CD8-positive, alpha-beta memory T cell (primary cell): ENCODE results near the gene HNRNPUL2. TPM values are rescaled to one million over a fixed set of nuclear protein-coding genes. Genes with fewer than 3 reads are reported as not detected.
A peak's percentile ranks its signal among the peaks of the same experiment; 100 is the strongest.
"Not testable (repeated sequence)": the region's sequence is repeated elsewhere in the genome, so short reads cannot be mapped to it uniquely, and the experiment has no call there.

ENCODE experiments used
- CTCF ChIA-PET: fragments of 350-600 bp; sonication (Branson Sonifier 250); formaldehyde crosslinking; loops from one replicate; lab custom pipeline; 2021; ENCODE audit warnings: antibody characterized with exemption; lab: Charles Lee
- POLR2A ChIA-PET: fragments of 350-600 bp; sonication (Branson Sonifier 250); formaldehyde crosslinking; loops from one replicate; lab custom pipeline; 2021; ENCODE audit warnings: antibody characterized with exemption; lab: Charles Lee
- DNase-seq, 5 donors: peaks; one replicate each; pipeline versions ENCODE4 v3.0.0 to v3.0.0-alpha.2; 2020 to 2022; ENCODE audit warnings: mixed read lengths in 1 of 5
- H3K27ac ChIP-seq: one replicate; pipeline ENCODE4 v1.7.0; 2013; ENCODE audit warnings: low read depth, mild to moderate bottlenecking, low read length, moderate library complexity
- H3K27me3 ChIP-seq: 2 replicates; pipeline ENCODE4 v1.7.0; 2013; ENCODE audit warnings: low read length, mild to moderate bottlenecking; ENCODE audit not compliant: insufficient read depth, poor library complexity, severe bottlenecking
- H3K36me3 ChIP-seq: 2 replicates; pipeline ENCODE4 v1.7.0; 2013; ENCODE audit warnings: mild to moderate bottlenecking, low read length, moderate library complexity; ENCODE audit not compliant: insufficient read depth
- H3K4me1 ChIP-seq: 2 replicates; pipeline ENCODE4 v1.7.0; 2013; ENCODE audit warnings: mild to moderate bottlenecking, low read length, moderate library complexity; ENCODE audit not compliant: insufficient read depth
- H3K4me3 ChIP-seq: 2 replicates; pipeline ENCODE4 v1.7.0; 2013; ENCODE audit warnings: mild to moderate bottlenecking, low read length
- H3K9me3 ChIP-seq: 2 replicates; pipeline ENCODE4 v1.7.0; 2013; ENCODE audit warnings: mild to moderate bottlenecking, low read length
- H3K27ac Mint-ChIP-seq, 8 donors: one replicate each; pipeline ENCODE4 v1.8.0; 2020 to 2021; ENCODE audit warnings: mixed read lengths in 8 of 8, mild to moderate bottlenecking in 6 of 8, inconsistent platforms in 3 of 8, moderate library complexity in 3 of 8
- H3K27me3 Mint-ChIP-seq, 2 donors: one replicate each; pipeline ENCODE4 v1.8.0; 2020 to 2021; ENCODE audit warnings: mixed read lengths in 2 of 2, mild to moderate bottlenecking in 1 of 2, moderate library complexity in 1 of 2
- H3K36me3 Mint-ChIP-seq, 3 donors: one replicate each; pipeline ENCODE4 v1.8.0; 2020 to 2021; ENCODE audit warnings: mixed read lengths in 3 of 3, inconsistent platforms in 1 of 3, mild to moderate bottlenecking in 1 of 3
- H3K4me1 Mint-ChIP-seq, 3 donors: one replicate each; pipeline ENCODE4 v1.8.0; 2020 to 2021; ENCODE audit warnings: mixed read lengths in 3 of 3, inconsistent platforms in 1 of 3, mild to moderate bottlenecking in 1 of 3
- H3K4me3 Mint-ChIP-seq, 7 donors: one replicate each; pipeline ENCODE4 v1.8.0; 2020 to 2021; ENCODE audit warnings: mixed read lengths in 7 of 7, mild to moderate bottlenecking in 6 of 7, moderate library complexity in 4 of 7, inconsistent platforms in 2 of 7
- H3K9me3 Mint-ChIP-seq, 5 donors: one replicate each; pipeline ENCODE4 v1.8.0; 2020 to 2022; ENCODE audit warnings: mixed read lengths in 5 of 5, mild to moderate bottlenecking in 3 of 5, moderate library complexity in 2 of 5, inconsistent platforms in 1 of 5
- polyA plus RNA-seq: library from polyadenylated mRNA; unstranded; fragments of 300-500 nt; fragmentation: Illumina TruSeq; gene quantifications from one replicate; pipeline ENCODE4 v1.2.3, GENCODE V29; 2021
- total RNA-seq, 2 experiments: library from RNA; stranded (reverse); gene quantifications; one replicate each; pipeline ENCODE4 v1.2.3, GENCODE V29; 2021

The HNRNPUL2 gene
- total and polyA plus RNA-seq, 3 experiments from 2014 or later, result 3.3 to 64.3 (median 58.7) TPM

DNA sequence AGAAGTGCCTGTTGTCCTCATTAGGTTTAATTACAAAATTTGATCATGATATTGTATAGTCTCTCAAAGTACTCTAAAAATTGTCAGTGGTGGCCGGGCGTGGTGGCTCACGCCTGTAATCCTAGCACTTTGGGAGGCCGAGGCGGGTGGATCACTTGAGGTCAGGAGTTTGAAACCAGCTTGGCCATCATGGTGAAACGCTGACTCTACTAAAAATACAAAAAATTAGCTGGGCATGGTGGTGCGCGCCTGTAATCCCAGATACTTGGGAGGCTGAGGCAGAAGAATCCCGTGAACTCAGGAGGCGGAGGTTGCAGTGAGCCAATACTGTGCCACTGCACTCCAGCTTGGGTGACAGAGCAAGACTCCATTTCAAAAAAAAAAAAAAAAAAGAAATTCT is 51.8 kb downstream of the HNRNPUL2 start:
- H3K36me3 ChIP-seq, H3K27me3 ChIP-seq, H3K9me3 Mint-ChIP-seq, H3K9me3 ChIP-seq, H3K4me3 ChIP-seq, DNase-seq, H3K27ac ChIP-seq, H3K27me3 Mint-ChIP-seq, POLR2A ChIA-PET: not testable (repeated sequence)
- Mint-ChIP-seq H3K4me3 (peak overlapping the region in 3 of 7 donors; percentile 2 to 40 (median 36)), H3K36me3 (peaks cover 0 to 61% (median 2%) of the 10 kb centered on the region in 3 donors), H3K4me1 (peaks cover 40 to 60% (median 59%) of the 10 kb centered on the region in 3 donors), H3K27ac (peak overlapping the region in 3 of 8 donors; percentile 22 to 93 (median 52))
- peaks cover 42% of the 10 kb centered on the region for H3K4me1 ChIP-seq
- CTCF ChIA-PET, result interaction anchor here (1.0 to 4.3 kb wide), 5 partner anchors 10 to 84 kb away, joined by 3 to 17 read pairs (median 5); partner anchors contain the start of genes C11orf98, CSKMT, LRRN4CL and TUT1

DNA sequence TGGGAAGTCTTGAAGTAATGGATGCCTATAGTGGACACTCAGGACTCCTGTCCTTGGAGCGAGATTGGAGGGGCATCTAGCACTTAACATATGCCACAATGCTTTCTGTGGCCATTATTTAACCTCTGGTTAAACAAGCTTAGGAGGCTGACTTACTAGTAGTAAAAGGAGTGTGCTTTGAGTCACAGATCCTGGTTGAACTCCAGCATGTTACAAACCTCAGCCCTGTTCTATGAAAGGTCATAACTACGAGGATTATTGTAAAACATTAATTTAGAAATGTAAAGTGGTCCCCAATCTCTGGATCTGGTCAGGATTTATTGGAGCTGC is 54.1 kb downstream of the HNRNPUL2 start:
- Histone ChIP-seq H3K27ac (peak overlapping the region; percentile 38), H3K4me3 (no peak overlapping the region)
- H3K4me3 Mint-ChIP-seq, result peak overlapping the region; percentile 94 to 100 (median 100)

DNA sequence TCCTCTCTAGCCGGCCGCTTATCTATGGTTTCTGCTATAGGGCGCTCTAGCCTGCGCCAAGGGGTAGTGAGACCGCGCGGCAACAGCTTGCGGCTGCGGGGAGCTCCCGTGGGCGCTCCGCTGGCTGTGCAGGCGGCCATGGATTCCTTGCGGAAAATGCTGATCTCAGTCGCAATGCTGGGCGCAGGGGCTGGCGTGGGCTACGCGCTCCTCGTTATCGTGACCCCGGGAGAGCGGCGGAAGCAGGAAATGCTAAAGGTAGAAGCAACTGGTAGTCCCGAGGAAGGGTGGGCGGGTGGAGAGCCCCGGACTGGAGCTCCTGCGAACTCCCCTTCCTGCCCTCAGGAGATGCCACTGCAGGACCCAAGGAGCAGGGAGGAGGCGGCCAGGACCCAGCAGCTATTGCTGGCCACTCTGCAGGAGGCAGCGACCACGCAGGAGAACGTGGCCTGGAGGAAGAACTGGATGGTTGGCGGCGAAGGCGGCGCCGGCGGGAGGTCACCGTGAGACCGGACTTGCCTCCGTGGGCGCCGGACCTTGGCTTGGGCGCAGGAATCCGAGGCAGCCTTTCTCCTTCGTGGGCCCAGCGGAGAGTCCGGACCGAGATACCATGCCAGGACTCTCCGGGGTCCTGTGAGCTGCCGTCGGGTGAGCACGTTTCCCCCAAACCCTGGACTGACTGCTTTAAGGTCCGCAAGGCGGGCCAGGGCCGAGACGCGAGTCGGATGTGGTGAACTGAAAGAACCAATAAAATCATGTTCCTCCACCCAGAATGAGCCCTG is 55.5 kb downstream of the HNRNPUL2 start, which contains the start of the genes LBHD1 and UQCC3:
Gene LBHD1, minus strand, starts transcription at position 660 of the 782 bp plus-strand sequence. CDS start 2,236 bp downstream, outside the sequence.
Gene UQCC3, plus strand, starts transcription at position 66 of the 782 bp plus-strand sequence. Its CDS starts 73 bp downstream, at position 139.
- Mint-ChIP-seq H3K4me3 (peak within 1 kb of the TSS; percentile 94 to 100 (median 100)), H3K9me3 (no peaks in the 10 kb centered on the region), H3K27ac (peak within 1 kb of the TSS; percentile 83 to 98 (median 97)), H3K4me1 (peaks cover 36 to 61% (median 52%) of the 10 kb centered on the region in 3 donors), H3K36me3 (peaks cover 0 to 51% (median 4%) of the 10 kb centered on the region in 3 donors), H3K27me3 (no peaks in the 10 kb centered on the region)
- H3K27ac ChIP-seq, result peak within 1 kb of the TSS; percentile 91
- peaks cover 35% of the 10 kb centered on the region for H3K4me1 ChIP-seq
- H3K4me3 ChIP-seq, result peak within 1 kb of the TSS; percentile 82
- POLR2A ChIA-PET, result interaction anchor here (0.5 to 3.0 kb wide), 21 partner anchors 9 to 1184 kb away, joined by 3 to 56 read pairs (median 4); partner anchors contain the start of genes B3GAT3, GNG3, HNRNPUL2 and INTS5
- H3K9me3 ChIP-seq, result no peaks in the 10 kb centered on the region
- peak; percentile 56 to 85 (median 79) for DNase-seq
- no peaks in the 10 kb centered on the region for H3K27me3 ChIP-seq
- CTCF ChIA-PET, result interaction anchor here (0.7 to 2.9 kb wide), 17 partner anchors 9 to 247 kb away, joined by 3 to 8 read pairs (median 4); partner anchors contain the start of genes B3GAT3, EEF1G, GANAB and HNRNPUL2
- peaks cover 13% of the 10 kb centered on the region for H3K36me3 ChIP-seq

More for the DNA sequence above, 54.1 kb downstream of the HNRNPUL2 start:
- Mint-ChIP-seq H3K4me1 (peaks cover 41 to 62% (median 57%) of the 10 kb centered on the region in 3 donors), H3K36me3 (peaks cover 0 to 56% (median 4%) of the 10 kb centered on the region in 3 donors), H3K27ac (peak overlapping the region in 7 of 8 donors; percentile 31 to 98 (median 69)), H3K9me3 (no peaks in the 10 kb centered on the region), H3K27me3 (no peaks in the 10 kb centered on the region)
- no peaks in the 10 kb centered on the region for H3K9me3 ChIP-seq
- peaks cover 38% of the 10 kb centered on the region for H3K4me1 ChIP-seq
- DNase-seq, result no peak
- ChIA-PET POLR2A (interaction anchor here (0.5 to 1.8 kb wide), 4 partner anchors 8 to 1631 kb away, joined by 3 to 10 read pairs (median 6); partner anchors contain the start of genes C11orf98 and CSKMT), CTCF (interaction anchor here (1.2 to 2.2 kb wide), 6 partner anchors 16 to 248 kb away, joined by 3 to 7 read pairs (median 4); partner anchors contain the start of genes EML3, LRRN4CL and TUT1)
- no peaks in the 10 kb centered on the region for H3K27me3 ChIP-seq
- peaks cover 9% of the 10 kb centered on the region for H3K36me3 ChIP-seq

DNA sequence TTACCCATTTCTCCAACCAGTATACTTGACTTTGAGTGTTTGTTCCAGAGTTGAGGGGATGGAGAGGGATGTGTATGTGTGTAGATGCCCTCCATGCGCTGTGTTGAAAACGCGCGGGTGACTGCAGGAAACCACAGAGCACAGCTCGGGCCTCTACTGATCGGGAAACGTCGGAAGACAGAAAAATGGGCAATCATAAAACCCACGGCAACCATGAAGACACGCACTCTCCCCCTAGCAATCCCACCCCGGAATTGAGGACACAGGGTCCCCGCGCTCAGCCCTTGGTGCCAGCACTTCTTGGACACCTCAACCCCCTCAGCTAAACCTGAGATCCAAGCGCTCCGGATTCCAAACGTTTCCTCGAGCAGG is 56.0 kb downstream of the HNRNPUL2 start:
- Histone ChIP-seq H3K4me1 (peaks cover 41% of the 10 kb centered on the region), H3K4me3 (peak overlapping the region; percentile 82), H3K27ac (peak overlapping the region; percentile 91), H3K36me3 (peaks cover 13% of the 10 kb centered on the region), H3K27me3 (no peaks in the 10 kb centered on the region), H3K9me3 (no peaks in the 10 kb centered on the region)
- Mint-ChIP-seq H3K36me3 (peaks cover 0 to 50% (median 4%) of the 10 kb centered on the region in 3 donors), H3K4me3 (peak overlapping the region; percentile 94 to 100 (median 100)), H3K9me3 (no peaks in the 10 kb centered on the region), H3K4me1 (peaks cover 40 to 65% (median 57%) of the 10 kb centered on the region in 3 donors), H3K27ac (peak overlapping the region; percentile 83 to 98 (median 97)), H3K27me3 (no peaks in the 10 kb centered on the region)
- POLR2A ChIA-PET, result interaction anchor here (0.5 to 3.0 kb wide), 17 partner anchors 18 to 210 kb away, joined by 3 to 56 read pairs (median 6); partner anchors contain the start of genes B3GAT3, GNG3, HNRNPUL2 and INTS5
- CTCF ChIA-PET, result interaction anchor here (0.9 to 2.9 kb wide), 15 partner anchors 8 to 247 kb away, joined by 3 to 8 read pairs (median 4); partner anchors contain the start of genes B3GAT3, EEF1G, GANAB and HNRNPUL2
- peak in 2 of 5 donors; percentile 23 to 59 for DNase-seq

DNA sequence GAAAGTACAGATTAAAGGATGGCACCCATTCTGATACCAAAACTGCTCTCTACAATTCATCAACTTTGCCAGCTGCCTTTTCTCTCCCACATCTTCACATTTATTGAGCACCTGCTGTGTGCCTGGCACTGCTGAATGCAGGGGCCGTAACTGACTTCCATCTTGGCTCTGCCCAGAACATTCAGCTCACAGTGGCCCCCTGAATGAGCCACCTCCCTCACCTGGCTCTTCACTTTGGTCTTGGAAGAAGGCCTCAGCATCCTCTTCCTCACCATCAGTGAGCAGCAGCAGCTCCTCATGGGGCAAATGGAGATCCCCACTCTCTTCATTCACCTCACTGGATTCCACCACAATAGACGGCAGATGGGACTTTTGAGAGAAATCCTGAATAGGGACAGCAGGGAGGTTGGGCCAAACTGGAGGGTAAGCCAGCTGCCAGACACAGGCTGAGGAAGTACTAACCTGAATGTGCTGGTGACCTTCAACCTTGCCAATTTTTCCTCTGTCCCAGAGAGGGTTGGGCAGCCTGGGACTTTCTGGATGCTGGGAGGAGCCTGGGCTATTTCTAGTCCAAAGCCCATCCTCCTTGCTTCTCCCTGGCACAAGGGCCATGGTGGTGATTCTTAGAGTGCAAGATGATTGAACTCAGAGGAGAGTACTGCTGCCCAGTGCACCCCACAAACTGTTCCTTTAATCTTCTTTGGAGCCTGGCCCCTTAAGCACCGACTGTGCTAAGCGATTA is 57.7 kb downstream of the HNRNPUL2 start:
- CTCF ChIA-PET, result interaction anchor here (1.7 to 2.9 kb wide), 2 partner anchors 23 to 25 kb away, joined by 4 to 7 read pairs; partner anchors contain the start of gene GANAB

DNA sequence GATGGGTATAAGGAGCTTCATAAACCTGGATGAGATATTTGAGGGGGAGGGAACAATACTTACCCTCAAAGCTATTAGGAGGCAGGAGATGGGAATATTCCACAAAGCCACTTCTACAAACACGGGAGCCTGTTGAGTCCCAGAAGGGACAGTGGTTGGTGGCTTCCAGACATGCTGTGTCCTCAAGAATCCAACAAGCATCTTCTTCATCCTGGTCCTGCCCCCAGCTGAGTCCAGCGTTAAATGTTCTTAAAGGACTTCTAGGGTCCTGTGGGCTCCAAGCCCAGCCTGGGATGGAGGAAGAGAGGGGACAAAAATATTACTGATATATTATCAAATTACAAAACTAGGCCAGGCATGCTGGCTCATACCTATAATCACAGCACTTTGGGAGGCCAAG is 59.8 kb downstream of the HNRNPUL2 start:
- peak overlapping the region; percentile 98 for H3K4me3 ChIP-seq
- peaks cover 0 to 4% of the 10 kb centered on the region in 2 donors for H3K27me3 Mint-ChIP-seq
- peaks cover 0 to 54% (median 4%) of the 10 kb centered on the region in 3 donors for H3K36me3 Mint-ChIP-seq
- H3K4me3 Mint-ChIP-seq, result peak overlapping the region; percentile 17 to 100 (median 96)
- no peak for DNase-seq
- no peaks in the 10 kb centered on the region for H3K27me3 ChIP-seq
- H3K27ac ChIP-seq, result no peak overlapping the region
- peaks cover 50 to 74% (median 53%) of the 10 kb centered on the region in 3 donors for H3K4me1 Mint-ChIP-seq
- no peaks in the 10 kb centered on the region for H3K9me3 ChIP-seq
- H3K36me3 ChIP-seq, result peaks cover 18% of the 10 kb centered on the region
- H3K9me3 Mint-ChIP-seq, result no peaks in the 10 kb centered on the region
- peak overlapping the region in 4 of 8 donors; percentile 71 to 99 (median 82) for H3K27ac Mint-ChIP-seq
- ChIA-PET CTCF (interaction anchor here (1.0 to 1.9 kb wide), 6 partner anchors 9 to 243 kb away, joined by 3 to 7 read pairs (median 4); partner anchors contain the start of genes B3GAT3, INTS5, TMEM179B and TUT1), POLR2A (interaction anchor here (0.7 to 4.6 kb wide), 5 partner anchors 15 to 76 kb away, joined by 3 to 52 read pairs (median 9); partner anchors contain the start of genes GANAB, INTS5, MTA2 and TUT1)
- H3K4me1 ChIP-seq, result peaks cover 38% of the 10 kb centered on the region

More for the DNA sequence above, 57.7 kb downstream of the HNRNPUL2 start:
- H3K27me3 Mint-ChIP-seq, result peaks cover 0 to 4% of the 10 kb centered on the region in 2 donors
- H3K4me3 ChIP-seq, result no peak overlapping the region
- peak overlapping the region in 6 of 7 donors; percentile 20 to 100 (median 96) for H3K4me3 Mint-ChIP-seq
- no peak for DNase-seq
- H3K27ac Mint-ChIP-seq, result peak overlapping the region; percentile 5 to 95 (median 89)
- H3K27me3 ChIP-seq, result no peaks in the 10 kb centered on the region
- POLR2A ChIA-PET, result interaction anchor here (0.6 to 3.0 kb wide), 8 partner anchors 16 to 192 kb away, joined by 3 to 56 read pairs (median 4); partner anchors contain the start of genes GANAB, INTS5 and TUT1
- no peaks in the 10 kb centered on the region for H3K9me3 Mint-ChIP-seq
- no peaks in the 10 kb centered on the region for H3K9me3 ChIP-seq
- H3K4me1 Mint-ChIP-seq, result peaks cover 41 to 75% (median 54%) of the 10 kb centered on the region in 3 donors
- peak overlapping the region; percentile 91 for H3K27ac ChIP-seq
- peaks cover 0 to 55% (median 2%) of the 10 kb centered on the region in 3 donors for H3K36me3 Mint-ChIP-seq
- H3K36me3 ChIP-seq, result peaks cover 13% of the 10 kb centered on the region
- H3K4me1 ChIP-seq, result peaks cover 43% of the 10 kb centered on the region
